ENCODE measurements around the gene FRY.

FRY gene

GRCh38 chr13:32164622-32165268 lies 133.2 kb downstream of the FRY start:
- DNase-seq (ENCODE audit: low read depth in 2 of 2): peak; percentile 78 to 86
- H3K4me3 ChIP-seq (replicated peaks in 1 of 2; ENCODE audit: low read depth in 2 of 2, low read length in 2 of 2): no peak overlapping the region
- TF ChIP-seq CTCF (IDR thresholded peaks at IDR 0.05; ENCODE audit: low read depth, low read length): peak; percentile 86

GRCh38 chr13:32165796-32166195 lies 134.2 kb downstream of the FRY start:
- TF ChIP-seq CTCF (IDR thresholded peaks at IDR 0.05; ENCODE audit: low read depth, low read length): no peak
- peak in 1 of 2 donors; percentile 14 for DNase-seq (ENCODE audit: low read depth in 2 of 2)
- H3K4me3 ChIP-seq (replicated peaks in 1 of 2; ENCODE audit: low read depth in 2 of 2, low read length in 2 of 2): no peak overlapping the region

- H3K4me3 ChIP-seq (replicated peaks in 1 of 2; ENCODE audit: low read depth in 2 of 2, low read length in 2 of 2): no peak overlapping the region
- TF ChIP-seq CTCF (IDR thresholded peaks at IDR 0.05; ENCODE audit: low read depth, low read length): no peak
- peak in 1 of 2 donors; percentile 3 for DNase-seq (ENCODE audit: low read depth in 2 of 2)
Measured at GRCh38 chr13:32168131-32168530, 136.6 kb downstream of the FRY start.

- TF ChIP-seq CTCF (IDR thresholded peaks at IDR 0.05; ENCODE audit: low read depth, low read length): no peak
- no peak overlapping the region for H3K4me3 ChIP-seq (replicated peaks in 1 of 2; ENCODE audit: low read depth in 2 of 2, low read length in 2 of 2)
Measured at GRCh38 chr13:32170841-32171240, 139.3 kb downstream of the FRY start.

GRCh38 chr13:32173881-32174280 lies 142.3 kb downstream of the FRY start:
- no peak for DNase-seq (ENCODE audit: low read depth in 2 of 2)
- no peak for TF ChIP-seq CTCF (IDR thresholded peaks at IDR 0.05; ENCODE audit: low read depth, low read length)
- H3K4me3 ChIP-seq (replicated peaks in 1 of 2; ENCODE audit: low read depth in 2 of 2, low read length in 2 of 2): no peak overlapping the region

More at GRCh38 chr13:32170841-32171240, 139.3 kb downstream of the FRY start:
- DNase-seq (ENCODE audit: low read depth in 2 of 2): peak in 1 of 2 donors; percentile 3

GRCh38 chr13:32174366-32174765 lies 142.8 kb downstream of the FRY start:
- no peak for DNase-seq (ENCODE audit: low read depth in 2 of 2)
- H3K4me3 ChIP-seq (replicated peaks in 1 of 2; ENCODE audit: low read depth in 2 of 2, low read length in 2 of 2): no peak overlapping the region
- TF ChIP-seq CTCF (IDR thresholded peaks at IDR 0.05; ENCODE audit: low read depth, low read length): no peak

- DNase-seq (ENCODE audit: low read depth in 2 of 2): peak in 1 of 2 donors; percentile 21
- no peak for TF ChIP-seq CTCF (IDR thresholded peaks at IDR 0.05; ENCODE audit: low read depth, low read length)
- H3K4me3 ChIP-seq (replicated peaks in 1 of 2; ENCODE audit: low read depth in 2 of 2, low read length in 2 of 2): no peak overlapping the region
Measured at GRCh38 chr13:32175307-32175706, 143.7 kb downstream of the FRY start.

Measured in cardiac fibroblast (primary cell).